ENCODE data around the gene TMEM201. TPM values are rescaled to one million over a fixed set of nuclear protein-coding genes. Genes with fewer than 3 reads are reported as not detected.

TMEM201 gene, protein sequence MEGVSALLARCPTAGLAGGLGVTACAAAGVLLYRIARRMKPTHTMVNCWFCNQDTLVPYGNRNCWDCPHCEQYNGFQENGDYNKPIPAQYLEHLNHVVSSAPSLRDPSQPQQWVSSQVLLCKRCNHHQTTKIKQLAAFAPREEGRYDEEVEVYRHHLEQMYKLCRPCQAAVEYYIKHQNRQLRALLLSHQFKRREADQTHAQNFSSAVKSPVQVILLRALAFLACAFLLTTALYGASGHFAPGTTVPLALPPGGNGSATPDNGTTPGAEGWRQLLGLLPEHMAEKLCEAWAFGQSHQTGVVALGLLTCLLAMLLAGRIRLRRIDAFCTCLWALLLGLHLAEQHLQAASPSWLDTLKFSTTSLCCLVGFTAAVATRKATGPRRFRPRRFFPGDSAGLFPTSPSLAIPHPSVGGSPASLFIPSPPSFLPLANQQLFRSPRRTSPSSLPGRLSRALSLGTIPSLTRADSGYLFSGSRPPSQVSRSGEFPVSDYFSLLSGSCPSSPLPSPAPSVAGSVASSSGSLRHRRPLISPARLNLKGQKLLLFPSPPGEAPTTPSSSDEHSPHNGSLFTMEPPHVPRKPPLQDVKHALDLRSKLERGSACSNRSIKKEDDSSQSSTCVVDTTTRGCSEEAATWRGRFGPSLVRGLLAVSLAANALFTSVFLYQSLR
- total RNA-seq (10 to 100 TPM; 11.2 to 12.9 TPM), polyA plus RNA-seq (1 to 10 TPM in 1 of 2 donors, under 1 TPM in 1; 0.41 to 3.5 TPM)

- peak; percentile 88 to 95 (median 94) for DNase-seq
- intact Hi-C loops (cut with micrococcal nuclease): loop anchor here (1.0 to 5.0 kb wide), 4 partner anchors 41 to 444 kb away; partner anchors contain the start of genes CLSTN1, SLC25A33 and UBE4B
- no peaks in the 10 kb centered on the region for H3K27me3 ChIP-seq (ENCODE audit: insufficient read depth, low read length)
- peaks cover 39% of the 10 kb centered on the region for H3K4me1 ChIP-seq (ENCODE audit: insufficient read depth, low read length)
- Mint-ChIP-seq H3K9me3 (no peaks in the 10 kb centered on the region), H3K27me3 (no peaks in the 10 kb centered on the region), H3K4me1 (peaks cover 14 to 47% (median 25%) of the 10 kb centered on the region in 4 donors), H3K4me3 (peak within 1 kb of the TSS; percentile 84 to 91 (median 86)), H3K36me3 (no peaks in the 10 kb centered on the region), H3K27ac (peak within 1 kb of the TSS; percentile 73 to 87 (median 82))
- no peaks in the 10 kb centered on the region for H3K36me3 ChIP-seq (ENCODE audit: insufficient read depth, low read length)
- CTCF ChIA-PET (ENCODE audit: partially characterized antibody): interaction anchor here (1.0 to 1.9 kb wide), 4 partner anchors 17 to 94 kb away, joined by 3 to 7 read pairs (median 3); no protein-coding TSS in a partner anchor
- POLR2A ChIA-PET (ENCODE audit: partially characterized antibody): interaction anchor here (0.8 kb wide), 1 partner anchor 841 kb away, joined by 3 read pairs; no protein-coding TSS in a partner anchor
- peak within 1 kb of the TSS; percentile 47 for H3K27ac ChIP-seq (ENCODE audit: low read depth, low read length)
- H3K4me3 ChIP-seq (ENCODE audit: low read length in 2 of 2): peak within 1 kb of the TSS in 1 of 2 donors; percentile 57
- no peaks in the 10 kb centered on the region for H3K9me3 ChIP-seq (ENCODE audit: control insufficient read depth in 1 of 2, low read length in 2 of 2)
These were observed at the start of gene TMEM201 for GRCh38 chr1:9588551-9589143. TSS of gene TMEM201 (plus strand) at chr1:9588911. CDS start at chr1:9588931, 20 bp downstream.

DNA sequence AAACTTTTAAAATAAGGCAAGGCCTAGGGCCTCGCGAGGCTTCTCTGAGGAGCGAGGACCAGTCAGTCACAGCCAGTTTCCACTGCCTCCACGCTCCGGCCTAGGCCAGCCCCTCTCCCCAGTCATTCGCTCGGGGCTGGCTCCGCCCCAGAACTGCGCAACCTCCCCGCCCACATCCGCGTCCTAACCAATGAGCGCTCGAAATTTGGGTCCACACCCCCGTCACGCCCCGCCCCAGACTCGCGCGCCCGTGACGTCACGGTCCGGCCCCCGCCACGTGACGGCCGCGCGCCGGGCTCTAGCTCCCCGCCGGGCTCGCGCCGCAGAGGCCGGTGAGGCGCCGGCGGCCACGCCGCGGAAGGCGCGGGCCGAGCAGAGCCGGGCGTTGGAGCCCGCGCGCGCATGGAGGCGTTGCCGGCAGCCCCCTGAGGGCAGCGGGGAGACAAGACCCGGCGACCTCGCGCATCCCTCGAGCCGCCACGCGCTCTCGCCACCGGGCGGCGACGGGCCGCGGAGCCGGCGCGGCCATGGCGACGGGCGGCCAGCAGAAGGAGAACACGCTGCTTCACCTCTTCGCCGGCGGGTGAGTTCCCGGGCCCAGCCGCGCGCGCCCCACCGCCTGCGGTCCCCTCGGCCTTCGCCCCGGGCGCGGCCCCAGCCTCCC lies 49.4 kb upstream of the TMEM201 start, which contains the start of gene SLC25A33:
Gene SLC25A33, plus strand, starts transcription at position 301 of the 664 bp plus-strand sequence. Its CDS starts 227 bp downstream, at position 528.
- DNase-seq: peak; percentile 91 to 97 (median 94)
- Histone ChIP-seq H3K4me1 (ENCODE audit: insufficient read depth, low read length) (peaks cover 19% of the 10 kb centered on the region), H3K36me3 (ENCODE audit: insufficient read depth, low read length) (no peaks in the 10 kb centered on the region), H3K27me3 (ENCODE audit: insufficient read depth, low read length) (no peaks in the 10 kb centered on the region), H3K27ac (ENCODE audit: low read depth, low read length) (peak within 1 kb of the TSS; percentile 59), H3K9me3 (ENCODE audit: control insufficient read depth in 1 of 2, low read length in 2 of 2) (no peaks in the 10 kb centered on the region), H3K4me3 (ENCODE audit: low read length in 2 of 2) (peak within 1 kb of the TSS; percentile 19 to 66)
- ChIA-PET POLR2A (ENCODE audit: partially characterized antibody) (interaction anchor here (0.7 to 0.9 kb wide), 2 partner anchors 20 to 335 kb away, joined by 3 to 4 read pairs; no protein-coding TSS in a partner anchor), CTCF (ENCODE audit: partially characterized antibody) (interaction anchor here (1.0 kb wide), 1 partner anchor 34 kb away, joined by 3 read pairs; no protein-coding TSS in a partner anchor)
- Mint-ChIP-seq H3K36me3 (peaks cover 0 to 1% of the 10 kb centered on the region in 2 donors), H3K27ac (peak within 1 kb of the TSS; percentile 88 to 95 (median 91)), H3K9me3 (no peaks in the 10 kb centered on the region), H3K27me3 (no peaks in the 10 kb centered on the region), H3K4me3 (peak within 1 kb of the TSS; percentile 86 to 91 (median 89)), H3K4me1 (peaks cover 17 to 39% (median 26%) of the 10 kb centered on the region in 4 donors)
- intact Hi-C loops (cut with micrococcal nuclease): loop anchor here (1.0 kb wide), 1 partner anchor 49 kb away; the partner anchor contains the start of gene TMEM201

GRCh38 chr1:9539829-9540550 lies 48.7 kb upstream of the TMEM201 start:
- intact Hi-C loops (cut with micrococcal nuclease): loop anchor here (1.0 kb wide), 1 partner anchor 48 kb away; the partner anchor contains the start of gene TMEM201
- H3K4me3 ChIP-seq (ENCODE audit: low read length in 2 of 2): peak overlapping the region; percentile 19 to 66
- Mint-ChIP-seq H3K9me3 (no peaks in the 10 kb centered on the region), H3K27ac (peak overlapping the region; percentile 74 to 91 (median 89)), H3K4me3 (peak overlapping the region; percentile 83 to 90 (median 88)), H3K4me1 (peaks cover 17 to 45% (median 27%) of the 10 kb centered on the region in 4 donors), H3K27me3 (no peaks in the 10 kb centered on the region), H3K36me3 (peaks cover 0 to 1% of the 10 kb centered on the region in 2 donors)
- DNase-seq: peak in 2 of 5 donors; percentile 55 to 58
- H3K9me3 ChIP-seq (ENCODE audit: control insufficient read depth in 1 of 2, low read length in 2 of 2): no peaks in the 10 kb centered on the region
- H3K36me3 ChIP-seq (ENCODE audit: insufficient read depth, low read length): no peaks in the 10 kb centered on the region
- CTCF ChIA-PET (ENCODE audit: partially characterized antibody): interaction anchor here (1.0 kb wide), 1 partner anchor 33 kb away, joined by 3 read pairs; no protein-coding TSS in a partner anchor
- POLR2A ChIA-PET (ENCODE audit: partially characterized antibody): interaction anchor here (0.7 to 0.9 kb wide), 2 partner anchors 19 to 335 kb away, joined by 3 to 4 read pairs; no protein-coding TSS in a partner anchor
- H3K4me1 ChIP-seq (ENCODE audit: insufficient read depth, low read length): peaks cover 19% of the 10 kb centered on the region
- no peaks in the 10 kb centered on the region for H3K27me3 ChIP-seq (ENCODE audit: insufficient read depth, low read length)
- peak overlapping the region; percentile 56 for H3K27ac ChIP-seq (ENCODE audit: low read depth, low read length)

GRCh38 chr1:9542430-9542829 lies 46.3 kb upstream of the TMEM201 start:
- CTCF ChIA-PET (ENCODE audit: partially characterized antibody): interaction anchor here (0.9 kb wide), 1 partner anchor 11 kb away, joined by 4 read pairs; no protein-coding TSS in a partner anchor
- Mint-ChIP-seq H3K27me3 (no peaks in the 10 kb centered on the region), H3K4me1 (peaks cover 21 to 47% (median 30%) of the 10 kb centered on the region in 4 donors), H3K36me3 (peaks cover 0 to 1% of the 10 kb centered on the region in 2 donors), H3K27ac (peak overlapping the region in 3 of 7 donors; percentile 19 to 73 (median 27)), H3K4me3 (peak overlapping the region in 1 of 8 donors; percentile 24), H3K9me3 (no peaks in the 10 kb centered on the region)
- no peak overlapping the region for H3K27ac ChIP-seq (ENCODE audit: low read depth, low read length)
- no peaks in the 10 kb centered on the region for H3K27me3 ChIP-seq (ENCODE audit: insufficient read depth, low read length)
- POLR2A ChIA-PET (ENCODE audit: partially characterized antibody): no interaction called here
- intact Hi-C loops (cut with micrococcal nuclease): no loop called here
- H3K36me3 ChIP-seq (ENCODE audit: insufficient read depth, low read length): no peaks in the 10 kb centered on the region
- no peaks in the 10 kb centered on the region for H3K9me3 ChIP-seq (ENCODE audit: control insufficient read depth in 1 of 2, low read length in 2 of 2)
- no peak for DNase-seq
- H3K4me1 ChIP-seq (ENCODE audit: insufficient read depth, low read length): peaks cover 19% of the 10 kb centered on the region
- H3K4me3 ChIP-seq (ENCODE audit: low read length in 2 of 2): no peak overlapping the region

DNA sequence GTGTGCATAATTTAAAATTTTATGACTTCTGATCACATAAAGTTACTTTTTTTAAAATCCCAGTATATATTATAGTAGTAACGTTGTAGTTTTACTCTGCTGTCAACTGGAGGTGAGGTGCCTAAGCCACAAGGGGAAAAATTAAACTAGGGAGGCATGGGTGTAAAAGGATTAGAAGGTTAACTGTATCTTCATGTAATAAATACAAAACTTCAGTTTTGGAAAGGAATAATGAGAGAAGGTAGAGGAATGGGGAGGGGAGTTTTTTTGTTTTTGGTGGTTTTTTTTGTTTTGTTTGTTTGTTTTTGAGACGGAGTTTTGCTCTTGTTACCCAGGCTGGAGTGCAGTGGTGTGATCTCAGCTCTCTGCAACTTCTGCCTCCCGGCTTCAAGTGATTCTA lies 43.8 kb upstream of the TMEM201 start:
- Histone ChIP-seq H3K4me3 (ENCODE audit: low read length in 2 of 2) (no peak overlapping the region), H3K27me3 (ENCODE audit: insufficient read depth, low read length) (no peaks in the 10 kb centered on the region), H3K9me3 (ENCODE audit: control insufficient read depth in 1 of 2, low read length in 2 of 2) (no peaks in the 10 kb centered on the region), H3K4me1 (ENCODE audit: insufficient read depth, low read length) (peaks cover 9% of the 10 kb centered on the region), H3K36me3 (ENCODE audit: insufficient read depth, low read length) (no peaks in the 10 kb centered on the region), H3K27ac (ENCODE audit: low read depth, low read length) (no peak overlapping the region)
- Mint-ChIP-seq H3K27ac (peak overlapping the region in 1 of 7 donors; percentile 52), H3K36me3 (peaks cover 0 to 2% of the 10 kb centered on the region in 2 donors), H3K4me1 (peaks cover 11 to 40% (median 20%) of the 10 kb centered on the region in 4 donors), H3K9me3 (no peaks in the 10 kb centered on the region), H3K4me3 (no peak overlapping the region), H3K27me3 (no peaks in the 10 kb centered on the region)
- ChIA-PET CTCF (ENCODE audit: partially characterized antibody) (no interaction called here), POLR2A (ENCODE audit: partially characterized antibody) (no interaction called here)
- intact Hi-C loops (cut with micrococcal nuclease): no loop called here
- DNase-seq: no peak

Measured in CD4-positive, alpha-beta memory T cell (primary cell).